HG03565 (cell line): Measurements from ENCODE around the gene CTSH.
"Not testable (repeated sequence)": the region's sequence is repeated elsewhere in the genome, so short reads cannot be mapped to it uniquely, and the experiment has no call there.

ENCODE experiments used
- ATAC-seq: cut with Tn5 transposase; IDR thresholded peaks from one replicate; pipeline ENCODE4 v1.9.1; 2021; ENCODE audit warnings: mild to moderate bottlenecking, moderate library complexity; ENCODE audit not compliant: unreplicated experiment

Gene CTSH

DNA sequence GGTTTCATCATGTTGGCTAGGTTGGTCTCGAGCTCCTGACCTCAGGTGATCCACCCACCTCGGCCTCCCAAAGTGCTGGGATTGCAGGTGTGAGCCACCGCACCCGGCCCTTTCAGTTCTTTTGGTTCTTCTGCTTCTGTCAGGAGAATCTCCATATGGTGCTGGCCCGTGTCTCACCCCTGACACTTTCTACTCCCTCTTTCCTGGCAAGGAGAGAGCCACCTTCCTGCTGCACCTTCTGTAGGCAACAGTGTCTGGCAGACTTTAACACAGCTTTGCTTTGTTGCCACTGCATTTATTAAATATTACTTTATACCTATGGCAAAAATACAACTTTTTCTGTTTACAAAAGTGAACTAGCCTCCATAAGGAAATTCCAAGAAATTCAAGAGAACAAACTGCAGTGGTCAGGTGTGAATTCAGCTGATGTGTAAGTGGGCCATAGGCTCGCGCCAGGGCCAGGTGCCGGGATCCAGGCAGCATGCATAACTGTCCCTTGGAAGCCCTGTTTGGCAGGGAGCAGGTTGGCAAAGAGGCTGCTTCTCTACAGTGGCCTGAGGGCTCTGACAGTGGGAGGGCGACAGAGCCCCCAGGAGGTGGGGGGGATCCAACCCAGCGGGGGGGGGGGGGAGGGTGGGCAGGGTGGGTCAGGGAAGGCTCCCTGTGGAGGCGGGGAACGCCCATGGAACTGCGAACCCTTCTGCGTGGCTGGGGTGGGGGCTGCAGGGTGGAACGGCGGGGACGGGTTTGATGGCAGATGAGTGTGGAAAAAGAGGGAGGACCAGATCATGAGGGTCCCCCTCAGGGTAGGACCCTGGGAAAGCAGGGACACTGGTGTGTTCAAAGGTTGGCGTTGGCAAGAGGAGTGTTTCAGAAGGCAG is 21.1 kb downstream of the CTSH start:
- ATAC-seq = no peak

DNA sequence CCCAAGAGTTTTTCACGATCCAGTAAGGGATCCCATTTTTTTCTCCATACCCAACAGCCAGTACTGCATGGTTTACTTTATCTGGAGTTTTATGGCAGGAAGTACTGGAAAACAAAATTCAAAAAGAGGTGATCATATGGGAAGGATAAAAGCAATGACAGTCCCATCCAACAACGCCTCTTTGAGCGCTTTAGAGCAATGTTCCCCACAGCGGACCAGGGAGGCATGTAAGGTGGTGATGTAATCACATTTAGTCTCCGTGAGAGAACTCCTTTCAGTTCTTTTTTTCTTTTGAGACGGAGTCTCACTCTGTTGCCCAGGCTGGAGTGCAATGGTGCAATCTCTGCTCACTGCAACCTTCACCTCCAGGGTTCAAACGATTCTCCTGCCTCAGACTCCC is 21.8 kb downstream of the CTSH start:
- no peak for ATAC-seq

DNA sequence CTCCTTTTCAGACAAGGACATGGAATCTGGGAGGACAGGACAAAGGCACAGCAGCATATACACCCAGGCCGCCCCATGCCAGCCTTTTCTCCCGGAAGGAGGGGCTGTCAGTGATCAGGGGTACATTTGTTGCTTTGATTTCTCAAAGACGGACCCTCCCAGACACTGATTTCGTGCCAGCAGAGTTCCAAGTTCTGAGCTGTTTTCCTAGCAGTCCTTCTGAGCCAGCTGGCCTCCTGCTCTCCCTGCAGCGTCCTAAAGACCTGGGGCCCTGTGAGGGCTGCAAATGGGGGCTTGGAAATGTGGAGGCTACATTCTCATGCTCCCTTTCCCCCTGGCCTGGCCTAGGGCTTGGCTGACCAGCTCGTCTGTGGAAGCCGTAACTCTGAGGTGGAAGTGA is 22.3 kb downstream of the CTSH start:
- no peak for ATAC-seq

DNA sequence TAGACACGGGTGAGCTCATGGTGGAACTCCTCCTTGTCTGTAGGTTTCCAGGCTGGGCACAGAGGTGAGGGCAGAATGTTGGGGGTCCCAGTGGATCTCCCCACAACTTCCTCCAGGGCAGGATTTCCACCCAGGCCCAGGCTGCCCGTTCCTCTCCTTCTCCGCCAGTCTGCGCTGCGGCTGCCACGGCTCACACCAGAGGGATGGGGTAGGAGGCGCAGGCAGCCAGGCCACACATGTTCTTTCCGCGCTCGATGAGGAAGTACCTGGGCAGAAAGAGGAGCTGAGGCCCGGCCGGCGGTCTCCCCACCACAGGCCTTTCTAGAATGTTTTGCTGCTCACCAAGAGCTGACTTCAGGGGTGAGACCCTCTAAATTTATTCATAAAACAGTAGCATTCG is 22.9 kb downstream of the CTSH start:
- ATAC-seq = no peak

DNA sequence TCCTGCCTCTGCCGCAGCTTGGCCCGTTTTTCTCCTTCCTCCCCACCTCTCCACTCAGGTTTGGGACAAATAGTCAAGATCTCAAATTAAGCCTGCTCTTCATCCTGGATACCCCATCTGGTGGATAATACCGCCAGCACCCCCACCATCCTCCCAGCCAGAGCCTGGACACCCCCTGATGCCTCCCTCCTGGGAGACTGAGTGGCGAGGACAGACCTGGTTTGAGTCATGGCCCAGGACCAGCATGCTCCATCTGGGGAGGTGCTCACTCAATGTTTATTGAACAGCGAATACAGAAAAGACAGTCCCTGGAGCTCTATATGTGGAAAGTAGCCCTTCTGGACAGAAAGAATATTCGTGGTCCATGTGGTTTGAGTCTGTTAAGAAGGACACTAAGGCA is 23.3 kb downstream of the CTSH start:
- ATAC-seq = no peak

DNA sequence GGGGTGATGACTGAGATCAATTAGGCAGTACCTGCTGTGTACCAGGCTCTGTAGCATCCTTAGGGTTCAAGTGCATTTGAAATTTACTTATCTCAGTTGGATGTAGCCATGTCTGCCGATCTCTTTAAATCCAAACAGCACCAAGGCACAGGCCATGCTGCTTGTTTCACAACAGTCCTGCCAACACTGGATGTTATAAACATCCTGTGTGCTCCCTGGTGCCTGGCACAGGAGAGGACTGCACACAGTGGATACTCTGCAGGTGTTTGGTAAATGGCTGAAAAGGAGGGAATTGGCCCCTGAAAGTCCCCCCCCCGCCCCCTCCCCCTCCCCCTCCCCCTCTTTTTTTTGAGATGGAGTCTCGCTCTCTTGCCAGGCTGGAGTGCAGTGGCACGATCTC is 27.0 kb downstream of the CTSH start:
- no peak for ATAC-seq

DNA sequence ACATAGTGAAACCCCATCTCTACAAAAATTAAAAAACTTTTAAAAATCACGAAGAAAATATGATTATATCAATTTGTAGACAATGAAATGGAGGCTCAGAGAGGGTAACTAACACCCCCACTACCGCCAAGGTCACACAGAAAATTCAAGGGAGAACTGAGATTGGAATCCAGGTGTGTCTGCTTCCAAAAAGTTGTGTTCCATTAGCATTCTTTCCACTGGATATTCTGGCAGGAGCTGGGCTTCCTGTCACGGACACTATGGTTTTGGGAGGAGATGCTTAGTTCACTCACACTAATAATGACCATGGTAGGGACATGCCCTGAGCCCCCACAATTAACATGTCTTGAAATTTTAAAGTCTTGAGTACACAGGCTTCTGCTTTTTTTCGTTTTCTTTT is 28.8 kb downstream of the CTSH start:
- no peak for ATAC-seq

DNA sequence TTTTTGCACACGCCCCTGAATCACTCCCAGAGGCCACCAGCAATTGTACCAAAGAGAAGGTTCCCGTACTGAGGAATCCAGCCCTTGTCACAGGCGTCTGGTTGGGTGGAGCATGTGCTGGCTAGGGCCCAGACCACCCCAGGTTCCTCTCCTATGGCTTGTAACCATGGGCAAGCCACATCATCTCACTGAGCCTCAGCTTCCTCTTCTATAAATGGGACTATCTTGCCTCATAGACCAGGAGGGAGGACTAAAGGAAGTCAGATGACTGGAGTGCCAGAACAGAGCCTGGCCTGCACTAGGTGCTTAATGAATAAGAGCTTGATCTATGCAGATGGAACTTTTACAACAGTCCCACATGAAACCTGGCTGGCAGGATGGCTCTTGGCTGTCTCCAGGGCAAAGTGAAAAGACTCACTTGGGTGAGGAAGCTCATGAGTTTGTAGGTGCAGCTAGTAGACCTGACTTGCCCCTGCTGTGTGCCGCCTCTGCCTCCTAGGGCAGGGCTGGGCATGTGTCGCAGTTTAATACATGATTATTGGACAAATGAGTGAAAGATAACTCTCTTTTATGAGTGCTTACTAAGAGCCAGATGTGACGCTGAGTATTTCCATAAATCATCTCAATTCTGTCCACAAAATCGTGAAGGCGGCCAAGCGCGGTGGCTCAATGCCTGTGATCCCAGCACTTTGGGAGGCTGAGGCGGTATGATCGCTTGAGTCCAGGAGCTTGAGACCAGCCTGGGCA is 29.3 kb downstream of the CTSH start:
- no peak for ATAC-seq

DNA sequence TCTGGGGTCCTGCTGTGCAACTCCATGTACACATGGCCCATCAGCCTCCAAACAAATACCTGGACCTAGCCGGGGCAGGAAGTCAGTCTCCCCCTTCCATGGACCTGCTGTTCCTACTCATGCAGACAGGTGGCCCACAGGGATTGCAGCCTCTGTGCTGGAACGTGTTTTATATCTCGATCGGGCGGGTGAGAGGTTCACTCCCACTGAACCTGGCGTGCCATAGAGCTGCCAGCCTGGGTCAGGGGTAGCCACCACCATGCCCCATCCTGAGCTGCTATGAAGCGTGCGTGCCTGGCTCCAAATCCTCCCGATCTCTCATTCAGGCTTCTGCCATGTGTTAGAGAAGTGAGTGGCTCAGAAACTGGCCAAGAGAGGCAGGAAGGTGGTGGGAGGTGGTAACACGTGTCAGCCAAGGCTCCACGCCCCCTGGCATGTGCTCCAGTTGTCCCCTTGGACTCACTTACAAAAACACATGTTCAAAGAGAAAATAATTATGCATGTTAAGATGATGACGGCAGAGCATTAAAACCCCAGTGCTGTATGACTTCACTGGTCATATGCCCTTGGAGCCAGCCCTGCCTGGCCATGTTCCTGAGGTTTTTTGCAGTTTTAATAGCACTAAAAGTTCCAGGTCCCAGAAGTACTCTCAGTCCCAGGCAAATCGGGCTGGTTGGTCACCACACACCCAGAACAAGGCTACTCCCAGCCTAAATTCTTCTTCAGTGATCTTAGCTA is 30.6 kb downstream of the CTSH start:
- no peak for ATAC-seq

DNA sequence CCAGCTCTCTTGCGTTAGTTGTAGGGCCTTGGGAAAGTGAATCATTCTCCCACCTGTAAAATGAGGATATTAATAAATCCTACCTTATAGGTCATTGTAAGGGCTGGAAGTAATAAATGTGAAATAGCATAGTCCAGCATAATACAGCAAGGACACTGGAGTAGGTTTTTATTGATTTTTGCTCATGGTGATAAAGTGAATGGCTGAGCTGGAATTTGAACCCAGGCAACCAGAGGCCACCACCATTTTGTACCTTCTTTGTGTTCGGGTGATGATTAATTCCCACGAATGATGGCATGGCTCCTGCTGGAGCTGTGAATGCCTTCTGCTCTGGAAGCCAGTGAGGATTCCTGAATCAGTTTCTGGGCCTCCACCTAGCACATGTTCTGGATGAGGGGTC is 31.8 kb downstream of the CTSH start:
- ATAC-seq = no peak

DNA sequence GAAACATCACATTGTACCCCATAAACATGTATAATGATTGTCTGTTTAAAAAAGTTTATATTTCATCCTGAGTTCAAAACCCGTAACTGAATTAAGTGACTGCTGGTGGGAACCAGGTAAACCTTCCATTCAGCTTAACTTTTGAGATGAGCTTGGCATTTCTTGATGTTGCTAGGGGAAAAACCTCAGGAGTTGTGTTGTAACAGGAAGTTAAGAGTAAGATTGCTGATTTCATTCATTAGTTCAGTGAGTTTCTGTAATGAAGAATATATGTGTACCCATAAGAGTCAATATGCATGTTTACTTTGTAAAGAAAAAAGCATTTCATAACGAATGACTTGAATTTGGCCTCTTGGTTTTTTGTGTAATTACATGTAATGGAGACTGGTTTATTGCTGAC is 32.5 kb downstream of the CTSH start:
- no peak for ATAC-seq

DNA sequence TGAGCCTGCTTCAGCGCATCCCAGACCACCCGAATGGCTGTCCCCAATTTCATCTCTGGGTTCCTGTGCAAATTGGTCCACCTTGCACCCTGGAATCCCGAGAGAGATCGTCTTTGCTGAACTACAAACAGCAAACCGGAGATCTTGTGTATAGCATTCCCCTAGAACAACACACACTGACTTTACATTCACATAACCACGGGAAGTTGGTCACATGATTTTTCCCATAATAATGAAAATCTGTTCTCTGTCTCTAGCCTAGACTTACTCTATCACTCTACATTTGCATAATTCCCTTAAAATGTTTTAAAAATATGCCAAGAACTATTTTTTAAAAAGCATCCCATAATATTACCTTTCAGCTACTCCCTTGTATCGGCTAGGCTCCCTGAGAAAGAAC is 34.6 kb downstream of the CTSH start:
- no peak for ATAC-seq

DNA sequence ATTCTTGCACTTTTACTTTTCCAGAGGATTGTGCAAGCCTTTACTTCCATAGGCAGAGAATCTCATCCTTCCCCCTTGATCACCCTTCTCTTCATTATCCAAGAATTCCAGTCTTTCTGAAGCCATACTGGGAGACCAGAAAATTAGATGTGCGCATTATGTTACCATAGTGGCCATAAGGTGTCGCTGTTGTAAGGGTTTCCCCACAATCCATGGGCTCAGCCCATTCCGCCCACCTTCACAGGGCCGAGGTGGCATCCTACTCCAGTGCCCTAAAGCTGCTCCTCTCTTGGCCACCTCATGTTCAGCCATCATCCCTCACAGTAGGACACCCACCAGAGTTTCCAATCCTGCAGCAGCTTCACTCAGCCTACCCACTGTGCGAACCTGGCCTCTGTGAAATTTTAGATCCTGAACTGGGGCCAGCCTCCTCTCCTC is 35.0 kb downstream of the CTSH start:
- no peak for ATAC-seq

DNA sequence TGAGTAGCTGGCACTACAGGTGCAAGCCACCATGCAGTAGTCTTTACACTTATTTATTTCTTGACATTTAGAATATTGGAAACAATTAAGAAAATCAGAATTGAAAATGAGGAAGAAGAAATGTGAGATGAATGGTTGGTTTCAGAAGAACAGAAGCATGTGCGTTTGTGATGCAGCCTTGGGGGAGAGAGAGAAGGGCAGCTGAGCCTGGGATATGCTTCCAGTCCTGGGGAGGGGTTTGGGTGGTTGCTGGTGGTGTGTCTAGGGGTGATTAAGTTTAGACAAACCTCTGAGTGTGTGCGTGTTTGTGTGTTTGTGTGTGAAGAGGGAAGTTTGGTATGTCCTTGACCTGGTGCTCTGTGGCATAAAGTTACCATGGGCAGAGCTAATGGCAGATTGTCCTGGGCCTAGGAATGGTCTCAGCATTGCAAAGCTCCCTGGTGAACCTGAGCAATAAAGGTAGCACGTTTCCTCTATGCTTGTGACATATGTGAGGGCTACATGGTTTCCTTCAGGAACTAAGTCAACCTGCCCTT is 35.6 kb downstream of the CTSH start:
- no peak for ATAC-seq

DNA sequence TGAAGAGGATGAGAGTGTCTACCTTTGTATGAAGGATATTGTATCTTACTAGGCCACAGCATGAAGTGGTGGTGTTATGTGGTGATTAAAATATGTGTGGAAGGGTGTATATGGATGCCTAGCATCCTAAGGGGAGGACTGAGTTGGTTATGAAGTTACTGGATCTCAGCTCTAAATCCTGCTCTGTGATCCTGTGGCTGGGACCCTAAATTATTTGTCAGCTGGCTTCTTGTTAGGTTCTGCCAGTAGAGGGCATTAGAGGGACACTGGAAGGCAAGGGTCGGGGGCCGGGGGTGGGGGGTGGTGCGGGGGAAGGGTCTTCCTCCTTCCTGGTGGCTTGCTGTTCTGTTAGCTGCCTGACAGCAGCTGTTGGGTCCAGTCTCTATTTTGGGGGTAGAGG is 37.3 kb downstream of the CTSH start:
- no peak for ATAC-seq

DNA sequence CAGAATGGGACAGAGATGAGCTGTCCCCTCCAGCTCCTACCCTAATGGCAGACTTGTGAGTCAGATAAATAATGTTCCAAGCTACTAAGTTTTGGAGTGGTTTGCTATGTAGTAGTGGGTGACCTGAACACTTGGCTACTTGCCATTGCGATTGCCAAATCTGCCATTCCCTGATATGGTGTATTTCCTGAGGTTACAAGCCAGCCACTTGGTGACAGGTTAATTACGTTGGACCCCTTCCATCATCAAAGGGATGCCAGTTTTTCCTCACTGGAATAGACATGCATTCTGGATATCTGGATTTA is 38.6 kb downstream of the CTSH start:
- ATAC-seq = no peak

DNA sequence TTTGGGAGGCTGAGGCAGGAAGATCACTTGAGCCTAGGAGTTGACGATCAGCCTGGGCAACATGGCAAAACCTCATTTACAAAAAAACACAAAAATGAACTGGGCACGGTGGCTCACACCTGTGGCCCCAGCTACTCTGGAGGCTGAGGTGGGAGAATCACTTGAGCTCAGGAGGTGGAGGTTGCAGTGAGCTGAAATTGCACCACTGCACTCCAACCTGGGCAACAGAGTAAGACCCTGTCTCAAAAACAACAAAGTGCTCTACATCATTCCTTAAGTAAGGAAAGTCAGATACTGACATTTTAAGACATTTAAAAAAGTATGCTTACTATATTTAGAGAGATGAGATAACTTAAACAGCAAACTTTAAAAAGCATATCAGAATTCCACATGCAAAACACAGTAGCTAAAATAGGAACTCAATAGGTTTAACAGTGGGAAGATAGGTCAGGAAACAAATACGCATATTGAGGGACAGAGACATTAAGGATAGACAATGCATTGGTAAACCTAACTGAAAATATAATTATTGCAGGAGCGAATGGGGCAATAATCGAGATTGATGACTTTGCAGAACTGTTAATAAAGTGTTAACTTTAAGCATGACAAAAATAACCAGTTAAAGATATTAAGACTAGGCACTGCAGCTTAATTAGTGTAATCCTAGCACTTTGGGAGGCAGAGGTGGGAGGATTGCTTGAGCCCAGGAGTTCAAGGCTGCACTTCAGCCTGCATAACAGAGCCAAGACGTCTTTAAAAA is 40.1 kb downstream of the CTSH start:
- no peak for ATAC-seq

DNA sequence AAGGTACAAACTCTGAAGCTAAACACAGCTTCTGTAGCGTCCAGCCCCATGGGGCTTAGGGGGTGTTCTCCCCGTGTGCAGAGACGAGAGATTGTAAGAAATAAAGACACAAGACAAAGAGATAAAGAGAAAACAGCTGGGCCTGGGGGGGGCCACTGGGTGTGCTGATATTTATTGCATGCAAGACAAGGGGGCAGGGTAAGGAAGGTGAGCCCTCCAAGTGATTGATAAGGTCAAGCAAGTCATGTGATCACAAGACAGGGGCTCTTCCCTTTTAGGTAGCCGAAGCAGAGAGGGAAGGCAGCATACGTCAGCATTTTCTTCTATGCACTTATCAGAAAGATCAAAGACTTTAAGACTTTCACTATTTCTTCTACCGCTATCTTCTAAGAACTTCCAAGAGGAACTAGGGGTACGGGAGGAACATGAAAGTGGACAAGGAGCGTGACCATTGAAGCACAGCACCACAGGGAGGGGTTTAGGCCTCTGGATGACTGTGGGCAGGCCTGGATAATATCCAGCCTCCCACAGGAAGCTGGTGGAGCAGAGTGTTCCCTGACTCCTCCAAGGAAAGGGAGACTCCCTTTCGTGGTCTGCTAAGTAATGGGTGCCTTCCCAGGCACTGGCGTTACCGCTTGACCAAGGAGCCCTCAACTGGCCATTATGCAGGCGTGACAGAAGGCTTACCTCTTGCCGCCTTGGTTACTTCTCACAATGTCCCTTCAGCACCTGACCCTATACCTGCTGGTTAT is 42.4 kb downstream of the CTSH start:
- not testable (repeated sequence) for ATAC-seq

DNA sequence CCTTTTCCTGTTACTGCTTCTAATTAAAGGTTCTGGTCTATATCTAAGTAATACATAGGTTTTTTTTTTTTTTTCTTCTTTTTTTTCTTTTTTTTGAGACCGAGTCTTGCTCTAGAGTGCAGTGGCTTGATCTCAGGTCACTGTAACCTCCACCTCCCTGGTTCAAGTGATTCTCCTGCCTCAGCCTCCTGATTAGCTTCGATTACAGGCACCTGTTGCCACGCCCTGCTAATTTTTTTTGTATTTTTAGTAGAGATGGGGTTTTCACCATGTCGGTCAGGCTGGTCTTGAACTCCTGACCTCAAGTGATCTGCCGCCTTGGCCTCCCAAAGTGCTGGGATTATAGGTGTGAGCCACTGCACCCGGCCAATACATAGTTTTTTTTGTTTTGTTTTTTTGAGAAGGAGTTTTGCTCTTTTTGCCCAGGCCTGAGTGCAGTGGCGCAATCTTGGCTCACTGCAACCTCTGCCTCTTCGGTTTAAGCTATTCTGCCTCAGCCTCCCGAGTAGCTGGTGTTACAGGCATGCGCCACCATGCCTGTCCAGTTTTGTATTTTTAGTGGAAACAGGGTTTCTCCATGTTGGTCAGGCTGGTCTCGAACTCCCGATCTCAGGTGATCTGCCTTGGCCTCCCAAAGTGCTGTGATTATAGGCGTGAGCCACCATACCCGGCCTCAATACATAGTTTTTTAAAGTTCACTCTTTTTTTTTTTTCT is 43.9 kb downstream of the CTSH start:
- ATAC-seq = not testable (repeated sequence)
